Measurements from ENCODE around the gene ZNF37A. TPM values are rescaled to one million over a fixed set of nuclear protein-coding genes. Genes with fewer than 3 reads are reported as not detected.
"Not testable (repeated sequence)": the region's sequence is repeated elsewhere in the genome, so short reads cannot be mapped to it uniquely, and the experiment has no call there.

The ZNF37A gene
- polyA plus RNA-seq (ENCODE audit: insufficient read length): 8.9 TPM

GRCh38 chr10:38094158-38094926 is at the start of gene ZNF37A:
Gene ZNF37A, plus strand, starts transcription at chr10:38094337. Its CDS starts 2,281 bp downstream, at chr10:38096618.
- peak; percentile 90 for DNase-seq (ENCODE audit: low read depth)

- no peak for DNase-seq (ENCODE audit: low read depth)
Observed at GRCh38 chr10:38045129-38045528, 49.0 kb upstream of the ZNF37A start.

GRCh38 chr10:38047666-38048065 is 46.5 kb upstream of the ZNF37A start:
- DNase-seq (ENCODE audit: low read depth): no peak

DNA sequence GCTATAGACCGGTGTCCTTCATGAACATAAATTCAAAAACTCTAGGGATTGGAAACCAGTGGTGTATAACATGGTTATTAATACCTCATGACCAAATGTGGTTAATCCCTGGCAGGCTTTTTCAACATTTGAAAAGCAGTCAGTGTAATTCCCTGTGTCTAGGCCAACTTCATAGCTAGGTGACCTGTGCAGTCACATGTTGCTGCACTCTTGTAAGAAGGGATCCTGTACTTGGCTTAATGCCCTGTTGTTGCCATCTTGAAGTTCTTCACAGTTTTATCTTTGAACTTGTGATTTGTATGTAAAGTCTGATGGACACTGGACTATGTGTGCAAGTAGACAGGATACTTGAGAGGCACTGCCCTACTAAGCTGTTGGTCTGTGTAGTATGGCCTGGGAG is 43.9 kb upstream of the ZNF37A start:
- no peak for DNase-seq (ENCODE audit: low read depth)

DNA sequence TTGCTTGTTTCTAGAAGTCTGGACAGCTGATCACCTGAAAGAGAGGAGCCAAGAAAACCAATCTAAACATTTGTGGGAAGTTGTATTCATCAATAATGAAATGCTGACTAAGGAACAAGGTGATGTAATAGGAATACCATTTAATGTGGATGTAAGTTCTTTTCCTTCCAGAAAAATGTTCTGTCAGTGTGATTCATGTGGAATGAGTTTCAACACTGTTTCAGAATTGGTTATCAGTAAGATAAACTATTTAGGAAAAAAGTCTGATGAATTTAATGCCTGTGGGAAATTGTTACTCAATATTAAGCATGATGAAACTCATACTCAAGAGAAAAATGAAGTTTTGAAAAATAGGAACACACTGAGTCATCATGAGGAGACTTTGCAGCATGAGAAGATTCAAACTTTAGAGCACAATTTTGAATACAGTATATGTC is 39.8 kb upstream of the ZNF37A start:
- no peak for DNase-seq (ENCODE audit: low read depth)

- not testable (repeated sequence) for DNase-seq (ENCODE audit: low read depth)
Observed at GRCh38 chr10:38055274-38055894, 38.8 kb upstream of the ZNF37A start.

DNA sequence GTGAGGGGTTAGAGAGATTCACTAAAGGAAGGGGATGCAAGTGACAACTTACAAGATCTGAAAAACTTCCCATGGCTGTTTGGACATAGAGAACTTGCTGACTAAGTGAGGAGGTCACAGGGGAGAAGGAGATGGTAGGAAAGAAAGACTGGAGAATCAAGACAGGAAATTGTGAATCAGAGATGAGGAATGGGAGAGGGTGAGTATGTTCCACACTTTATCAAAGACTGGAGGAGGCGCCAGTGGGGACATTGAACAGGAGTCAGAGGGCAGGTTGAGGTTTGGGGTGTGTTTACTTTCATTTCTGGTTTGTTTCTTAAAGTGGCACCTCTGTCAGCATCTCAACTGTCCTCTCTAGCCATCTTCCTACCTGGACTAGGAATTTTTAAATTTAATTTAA is 24.5 kb upstream of the ZNF37A start:
- not testable (repeated sequence) for DNase-seq (ENCODE audit: low read depth)

- no peak for DNase-seq (ENCODE audit: low read depth)
Observed at GRCh38 chr10:38070501-38070900, 23.6 kb upstream of the ZNF37A start.

DNA sequence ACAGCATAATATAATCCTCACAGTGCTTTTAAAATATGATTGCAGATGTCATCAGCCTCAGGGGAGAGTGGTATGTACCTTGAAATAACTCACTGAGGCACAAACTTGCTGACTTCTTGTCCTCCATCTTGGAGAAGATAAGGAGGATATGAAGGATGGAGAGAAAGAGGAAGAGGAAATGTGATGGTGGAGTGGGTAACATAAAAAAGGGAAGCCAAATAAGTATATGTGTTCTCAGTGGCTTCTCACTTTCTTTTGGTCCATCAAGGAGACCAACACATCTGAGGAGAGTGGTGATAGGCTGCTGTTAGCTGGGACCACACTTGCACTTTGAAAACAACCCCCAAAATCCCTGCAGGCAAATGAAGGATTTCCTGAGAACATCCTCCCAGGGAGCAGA is 21.6 kb upstream of the ZNF37A start:
- DNase-seq (ENCODE audit: low read depth): no peak

DNA sequence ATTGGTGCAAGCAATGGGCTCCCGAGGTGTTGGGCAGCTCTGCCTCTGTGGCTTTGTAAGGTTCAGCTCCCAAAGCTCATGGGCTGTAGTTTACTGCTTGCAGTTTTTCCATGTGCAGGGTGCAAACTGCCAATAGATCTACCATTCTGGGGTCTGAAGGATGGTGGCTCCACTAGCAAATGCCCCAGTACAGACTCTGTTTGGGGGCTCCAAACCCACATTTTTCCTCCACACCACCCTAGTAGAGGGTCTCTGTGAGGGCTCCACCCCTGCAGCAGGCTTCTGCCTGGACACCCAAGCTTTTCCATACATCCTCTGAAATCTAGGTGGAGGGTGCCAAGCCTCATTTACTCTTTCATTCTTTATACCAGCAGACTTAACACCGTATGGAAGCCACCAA is 17.4 kb upstream of the ZNF37A start:
- no peak for DNase-seq (ENCODE audit: low read depth)

GRCh38 chr10:38093318-38093717 is 819 bp upstream of the ZNF37A start:
- DNase-seq (ENCODE audit: low read depth): not testable (repeated sequence)

- no peak for DNase-seq (ENCODE audit: low read depth)
Observed at GRCh38 chr10:38093816-38094157, 350 bp upstream of the ZNF37A start.

DNA sequence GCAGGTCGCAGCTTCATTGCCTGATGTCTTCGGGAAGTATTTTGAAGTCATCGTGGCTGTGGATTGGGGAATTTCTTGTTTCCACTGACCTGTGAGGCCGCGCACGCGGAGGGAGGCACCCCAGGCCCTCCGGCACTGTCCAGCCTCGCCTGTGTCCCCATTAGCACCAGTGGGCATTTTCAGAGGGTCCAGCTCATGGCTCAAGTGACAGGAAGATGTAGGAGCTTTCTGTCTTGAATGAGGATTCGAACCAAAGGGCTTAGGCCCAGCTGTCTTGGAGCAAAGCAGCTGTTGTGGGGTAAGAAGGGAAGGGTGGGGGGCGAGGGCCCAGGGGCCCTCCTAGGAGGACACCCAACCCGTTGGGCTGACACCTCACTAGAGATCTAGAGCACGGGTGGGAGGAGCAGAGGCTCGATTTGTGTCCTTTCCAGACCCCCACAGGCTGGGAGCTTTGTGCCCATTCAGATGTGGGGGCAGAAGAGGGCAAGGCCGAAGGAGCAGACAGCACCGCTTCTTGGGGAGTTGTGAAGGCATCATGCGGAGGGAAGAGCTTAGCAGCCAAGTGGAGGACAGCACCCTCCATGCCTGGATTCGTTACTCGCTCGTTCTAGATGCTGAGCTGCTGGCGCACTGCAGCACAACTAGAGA is 914 bp downstream of the ZNF37A start:
- DNase-seq (ENCODE audit: low read depth): no peak

DNA sequence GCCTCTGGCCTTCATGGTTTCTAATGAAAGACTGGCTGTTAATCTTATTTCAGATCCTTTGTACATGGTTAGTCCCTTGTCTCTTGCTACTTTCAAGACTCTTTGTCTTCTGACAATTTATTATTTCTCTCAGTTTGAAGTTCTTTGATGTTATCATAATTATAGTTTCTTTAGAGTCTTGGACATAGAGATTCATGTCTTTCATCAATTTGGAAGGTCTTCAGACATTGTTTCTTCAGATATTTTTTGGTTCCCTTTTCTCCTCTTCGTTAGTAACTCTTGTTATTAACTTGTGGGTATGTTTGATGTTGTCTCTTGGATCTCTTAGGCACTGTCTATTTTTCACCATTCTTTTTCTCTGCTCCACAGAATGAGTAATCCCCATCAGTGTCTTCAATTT is 8.7 kb downstream of the ZNF37A start:
- no peak for DNase-seq (ENCODE audit: low read depth)

DNA sequence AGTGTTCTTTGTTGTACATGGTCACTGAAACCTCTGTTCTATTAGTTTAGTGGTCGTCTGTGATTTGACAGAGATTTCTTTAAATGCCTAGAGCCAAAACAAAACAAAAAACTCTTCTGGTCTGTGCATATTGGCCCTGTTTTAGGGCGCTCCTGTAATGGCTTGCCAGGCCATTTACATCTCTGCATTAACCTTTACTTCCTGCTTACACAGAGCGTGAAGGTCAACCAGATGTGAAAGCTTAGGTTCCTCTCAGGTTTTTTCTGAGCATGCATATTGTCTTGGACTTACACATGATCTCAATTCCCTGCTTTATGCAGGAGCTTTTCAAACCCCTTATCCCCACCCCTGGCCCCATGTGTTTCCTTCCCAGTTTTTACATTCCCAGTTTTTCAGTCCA is 9.6 kb downstream of the ZNF37A start:
- DNase-seq (ENCODE audit: low read depth): no peak

DNA sequence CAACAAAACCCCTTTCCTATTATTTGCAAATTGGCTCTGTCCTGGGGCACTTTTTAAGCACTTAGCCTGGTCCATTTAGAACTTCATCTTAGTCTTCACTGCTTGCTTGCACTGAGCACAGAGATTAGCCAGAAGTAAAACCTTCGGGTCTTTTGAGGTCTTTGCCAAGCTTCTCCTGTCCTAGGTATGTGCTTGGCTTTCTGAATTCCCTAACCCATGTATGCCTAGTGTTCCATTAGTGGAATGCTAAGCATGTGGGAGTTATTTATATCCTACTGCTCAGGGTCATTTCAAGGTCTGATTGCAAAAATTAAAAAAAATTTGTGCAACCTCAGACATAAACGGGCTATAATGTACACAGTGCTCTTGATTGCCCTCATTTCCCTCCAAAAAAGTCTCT is 18.0 kb downstream of the ZNF37A start:
- DNase-seq (ENCODE audit: low read depth): no peak

DNA sequence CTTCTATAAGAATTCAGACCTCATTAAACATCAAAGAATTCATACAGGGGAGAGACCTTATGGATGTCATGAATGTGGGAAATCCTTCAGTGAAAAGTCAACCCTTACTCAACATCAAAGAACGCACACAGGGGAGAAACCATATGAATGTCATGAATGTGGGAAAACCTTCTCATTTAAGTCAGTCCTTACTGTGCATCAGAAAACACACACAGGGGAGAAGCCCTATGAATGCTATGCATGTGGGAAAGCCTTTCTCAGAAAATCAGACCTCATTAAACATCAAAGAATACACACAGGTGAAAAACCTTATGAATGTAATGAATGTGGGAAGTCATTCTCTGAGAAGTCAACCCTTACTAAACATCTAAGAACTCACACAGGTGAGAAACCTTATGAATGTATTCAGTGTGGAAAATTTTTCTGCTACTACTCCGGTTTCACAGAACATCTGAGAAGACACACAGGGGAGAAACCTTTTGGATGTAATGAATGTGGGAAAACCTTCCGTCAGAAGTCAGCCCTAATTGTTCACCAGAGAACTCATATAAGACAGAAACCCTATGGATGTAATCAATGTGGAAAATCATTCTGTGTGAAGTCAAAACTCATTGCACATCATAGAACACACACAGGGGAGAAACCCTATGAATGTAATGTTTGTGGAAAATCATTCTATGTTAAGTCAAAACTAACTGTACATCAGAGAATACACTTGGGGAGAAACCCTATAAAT is 24.1 kb downstream of the ZNF37A start:
- DNase-seq (ENCODE audit: low read depth): no peak

DNA sequence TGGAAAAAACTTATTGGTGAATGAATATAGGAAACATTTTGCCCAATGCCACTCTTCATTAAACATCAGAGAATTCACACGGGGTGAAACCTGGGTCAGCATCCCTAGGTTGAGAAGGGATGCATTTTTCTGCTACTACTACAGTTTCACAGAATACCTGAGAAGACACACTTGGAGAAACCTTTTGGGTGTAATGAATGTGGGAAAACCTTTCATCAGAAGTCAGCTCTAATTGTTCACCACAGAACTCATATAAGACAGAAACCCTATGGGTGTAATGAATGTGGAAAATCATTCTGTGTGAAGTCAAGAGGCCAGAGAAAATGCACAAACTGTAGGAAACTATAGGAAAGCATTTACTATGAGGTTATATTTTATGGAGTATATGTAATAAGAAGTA is 24.9 kb downstream of the ZNF37A start:
- no peak for DNase-seq (ENCODE audit: low read depth)

- DNase-seq (ENCODE audit: low read depth): no peak
Observed at GRCh38 chr10:38127812-38128211, 33.7 kb downstream of the ZNF37A start.

DNA sequence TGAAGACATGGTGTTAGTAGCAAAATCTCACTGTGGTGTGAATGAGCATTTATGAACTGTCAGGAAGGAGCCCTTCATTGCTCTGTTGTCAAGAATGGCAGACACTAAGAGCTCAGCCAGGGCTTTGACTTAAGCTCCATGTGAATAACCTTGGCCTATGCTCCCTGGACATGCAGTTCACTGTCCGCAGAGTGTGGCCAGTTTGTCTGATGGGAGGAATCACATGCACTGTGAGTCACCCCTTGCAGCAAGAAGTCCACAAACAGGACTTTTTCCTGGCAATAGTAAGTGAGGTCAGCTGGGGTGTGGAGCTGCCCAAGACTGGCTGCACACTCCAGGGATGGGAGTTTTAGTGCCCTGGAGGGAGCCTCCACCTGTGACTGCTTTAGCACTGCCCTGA is 49.5 kb downstream of the ZNF37A start:
- DNase-seq (ENCODE audit: low read depth): no peak

GRCh38 chr10:38146579-38147333 is 52.6 kb downstream of the ZNF37A start:
- no peak for DNase-seq (ENCODE audit: low read depth)

DNA sequence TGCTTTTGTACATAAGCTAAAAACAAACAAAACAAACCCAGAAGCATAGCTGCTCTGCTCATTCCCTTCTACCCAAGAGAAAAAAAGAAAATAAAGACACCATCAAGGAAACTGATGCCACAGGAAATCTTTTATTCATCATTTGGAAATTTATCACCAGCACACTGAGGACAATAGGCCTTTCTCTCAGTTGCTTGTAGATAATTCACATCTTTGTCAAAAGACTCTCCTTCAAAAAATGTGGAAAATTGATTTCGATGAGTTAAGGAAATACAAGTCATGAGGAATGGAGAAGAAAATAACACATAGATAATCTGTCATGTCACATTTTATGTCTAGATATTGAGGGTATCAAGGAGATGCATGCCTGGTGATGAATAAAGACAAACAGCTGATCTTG is 53.5 kb downstream of the ZNF37A start:
- no peak for DNase-seq (ENCODE audit: low read depth)

Data from forelimb muscle (tissue), 1 donor.